Psoas muscle (tissue), 8 donors: ENCODE data around the gene NAT10. TPM values are rescaled to one million over a fixed set of nuclear protein-coding genes. Genes with fewer than 3 reads are reported as not detected.

Experiments used
- ATAC-seq, 4 donors: fragments of 200-7000 bp; cut with Tn5 transposase; one replicate each; pipeline ENCODE4 v1.9.1; 2020; ENCODE audit warnings: moderate library complexity in 3 of 4, mild to moderate bottlenecking in 2 of 4
- DNase-seq, 2 donors: peaks; one replicate each; pipeline ENCODE4 v3.0.0-alpha.2; 2020
- H3K27ac ChIP-seq: fragments of 200-600 bp; one replicate; pipeline ENCODE4 v1.8.0; 2022
- H3K27me3 ChIP-seq, 3 donors: fragments of 200-600 bp in 1 of 3; one replicate each; pipeline versions ENCODE4 v1.6.1 to v1.8.0; 2013 to 2022; ENCODE audit warnings: low read length in 2 of 3, mild to moderate bottlenecking in 2 of 3, moderate library complexity in 1 of 3; ENCODE audit not compliant: insufficient read depth in 3 of 3
- H3K36me3 ChIP-seq, 2 donors: fragments of 200-600 bp in 1 of 2; one replicate each; pipeline versions ENCODE4 v1.6.1 to v1.8.0; 2013 to 2022; ENCODE audit warnings: low read depth in 1 of 2, mild to moderate bottlenecking in 1 of 2, moderate library complexity in 1 of 2; ENCODE audit not compliant: insufficient read depth in 1 of 2
- H3K4me1 ChIP-seq: fragments of 200-600 bp; one replicate; pipeline ENCODE4 v1.8.0; 2022
- H3K4me3 ChIP-seq: fragments of 200-600 bp; one replicate; pipeline ENCODE4 v1.8.0; 2022; ENCODE audit warnings: mild to moderate bottlenecking
- H3K9me3 ChIP-seq: fragments of 200-600 bp; one replicate; pipeline ENCODE4 v1.8.0; 2022
- CTCF ChIP-seq: fragments of 200-600 bp; IDR thresholded peaks from one replicate; pipeline ENCODE4 v1.8.0; 2022; ENCODE audit warnings: antibody characterized with exemption
- WGBS, 3 donors: extraction: QIAGEN DNeasy Blood & Tissue Kit; methylation state at CpG; one replicate each; pipeline versions ENCODE4 v1.1.6 to v1.1.7; 2013; 5-methylcytosine and 5-hydroxymethylcytosine counted together
- intact Hi-C, 2 donors: fragments of 100-400 bp; cut with DNase I; formaldehyde crosslinking; loops; one replicate each; pipeline versions ENCODE4 v1.11.0 to v1.14.2; 2022
- polyA plus RNA-seq, 3 donors: library from polyadenylated mRNA; stranded (reverse); fragments of 200-250 nt; gene quantifications; one replicate each; pipeline ENCODE4 v1.2.3, GENCODE V29; 2013
- total RNA-seq, 4 donors: library from RNA; stranded (reverse); fragmentation: NEBNext Ultra II Directional in 2 of 4; extraction: Animal tissue kit (Norgen Biotek cat#: 25700) in 2 of 4; gene quantifications; one replicate each; pipeline versions ENCODE4 v1.2.1 to v1.2.4, GENCODE V29; 2021 to 2023
- donor health status: healthy with polysubstance abuse.
- donor health status: DM: no; HTN: no; CAD: no; lungs with moderate emphysema.
- donor health status: Bipolar disorder and iron deficiency.
- donor health status: healthy.
- donor health status: DM: yes; HTN: yes; CAD: no.
- donor health status: DM: no; HTN: no; CAD: no.
- donor health status: DM: no; HTN: no; CAD: no.
- donor health status: DM: yes; HTN: yes; CAD: no.

The NAT10 gene
- total and polyA plus RNA-seq, 7 donors = 21.0 to 51.5 (median 29.1) TPM

GRCh38 chr11:34167961-34168360 lies 62.5 kb downstream of the NAT10 start:
- intact Hi-C loops = no loop called here

GRCh38 chr11:34168642-34169420 lies 63.4 kb downstream of the NAT10 start:
- Histone ChIP-seq H3K36me3 (peaks cover 0 to 48% of the 10 kb centered on the region in 2 donors), H3K9me3 (no peaks in the 10 kb centered on the region), H3K4me3 (no peak overlapping the region), H3K27me3 (no peaks in the 10 kb centered on the region), H3K4me1 (peaks cover 9% of the 10 kb centered on the region), H3K27ac (peak overlapping the region; percentile 23)
- ATAC-seq (peak in 2 of 4 donors; percentile 32 to 57), DNase-seq (peak in 1 of 2 donors; percentile 50)
- no peak for TF ChIP-seq CTCF
- WGBS, 3 donors = 69 to 76% (median 74%) methylated on average over 18 of the region's 18 CpGs
- intact Hi-C loops = no loop called here

More at GRCh38 chr11:34167961-34168360, 62.5 kb downstream of the NAT10 start:
- Histone ChIP-seq H3K4me1 (peaks cover 9% of the 10 kb centered on the region), H3K9me3 (no peaks in the 10 kb centered on the region), H3K36me3 (peaks cover 0 to 51% of the 10 kb centered on the region in 2 donors), H3K27ac (no peak overlapping the region), H3K27me3 (no peaks in the 10 kb centered on the region), H3K4me3 (no peak overlapping the region)
- DNase-seq = peak in 1 of 2 donors; percentile 59
- ATAC-seq = peak in 1 of 4 donors; percentile 17
- TF ChIP-seq CTCF = no peak
- WGBS, 3 donors = 75 to 86% (median 81%) methylated on average over 9 of the region's 9 CpGs

- Histone ChIP-seq H3K27me3 (no peaks in the 10 kb centered on the region), H3K4me1 (peaks cover 12% of the 10 kb centered on the region), H3K4me3 (no peak overlapping the region), H3K36me3 (peaks cover 0 to 44% of the 10 kb centered on the region in 2 donors), H3K9me3 (no peaks in the 10 kb centered on the region), H3K27ac (peak overlapping the region; percentile 23)
- ATAC-seq = no peak
- DNase-seq = peak in 1 of 2 donors; percentile 35
- intact Hi-C loops = loop anchor here in 1 of 2 donors (10.0 kb wide), 1 partner anchor 325 kb away; no protein-coding TSS in a partner anchor
- 67 to 77% (median 75%) methylated on average over 8 of the region's 8 CpGs for WGBS, 3 donors
- TF ChIP-seq CTCF = no peak
Measured at GRCh38 chr11:34169686-34170085, 64.3 kb downstream of the NAT10 start.

GRCh38 chr11:34173050-34173449 lies 67.6 kb downstream of the NAT10 start:
- TF ChIP-seq CTCF = no peak
- 94 to 98% (median 97%) methylated on average over 14 to 16 of the region's 16 CpGs for WGBS, 3 donors
- H3K27me3 ChIP-seq = no peaks in the 10 kb centered on the region
- no peak overlapping the region for H3K4me3 ChIP-seq
- H3K27ac ChIP-seq = no peak overlapping the region
- intact Hi-C loops = loop anchor here in 1 of 2 donors (1.0 to 10.0 kb wide), 2 partner anchors 189 to 322 kb away; no protein-coding TSS in a partner anchor
- peaks cover 0 to 30% of the 10 kb centered on the region in 2 donors for H3K36me3 ChIP-seq
- peaks cover 16% of the 10 kb centered on the region for H3K4me1 ChIP-seq
- DNase-seq (peak in 1 of 2 donors; percentile 36), ATAC-seq (no peak)
- H3K9me3 ChIP-seq = no peaks in the 10 kb centered on the region
